Neural progenitor cell (in vitro differentiated cells): ENCODE results near the gene IL17REL. TPM values are rescaled to one million over a fixed set of nuclear protein-coding genes. Genes with fewer than 3 reads are reported as not detected.

Experiments
- DNase-seq: peaks from one replicate; pipeline ENCODE4 v3.0.0-alpha.2; 2016; ENCODE audit warnings: low spot score
- H2AFZ ChIP-seq: fragments of 200-600 bp; sonication (generic); replicated peaks from 2 replicates; pipeline ENCODE4 v1.6.1; 2016; ENCODE audit warnings: antibody characterized with exemption
- H3F3A ChIP-seq: fragments of 200-600 bp; sonication (generic); 2 replicates; pipeline ENCODE4 v1.6.1; 2016; ENCODE audit warnings: antibody characterized with exemption, low read depth
- H3K27ac ChIP-seq: fragments of 200-600 bp; sonication (generic); 2 replicates; pipeline ENCODE4 v1.5.1; 2016; ENCODE audit warnings: mild to moderate bottlenecking
- H3K27me3 ChIP-seq: fragments of 200-600 bp; sonication (generic); 2 replicates; pipeline ENCODE4 v1.6.1; 2016; ENCODE audit warnings: mild to moderate bottlenecking, moderate library complexity
- H3K36me3 ChIP-seq: fragments of 200-600 bp; sonication (generic); 2 replicates; pipeline ENCODE4 v1.5.1; 2016
- H3K4me1 ChIP-seq: fragments of 200-600 bp; sonication (generic); 2 replicates; pipeline ENCODE4 v1.6.1; 2016; ENCODE audit warnings: mixed run types
- H3K4me2 ChIP-seq: fragments of 200-600 bp; sonication (generic); 2 replicates; pipeline ENCODE4 v1.6.1; 2016
- H3K4me3 ChIP-seq: fragments of 200-600 bp; sonication (generic); 2 replicates; pipeline ENCODE4 v1.5.1; 2016
- H3K79me2 ChIP-seq: fragments of 200-600 bp; sonication (generic); 2 replicates; pipeline ENCODE4 v1.6.1; 2016; ENCODE audit warnings: low read depth
- H3K9ac ChIP-seq: fragments of 200-600 bp; sonication (generic); 2 replicates; pipeline ENCODE4 v1.6.1; 2016
- H3K9me3 ChIP-seq: fragments of 200-600 bp; sonication (generic); 2 replicates; pipeline ENCODE4 v1.5.1; 2016; ENCODE audit warnings: low read depth
- H4K20me1 ChIP-seq: fragments of 200-600 bp; sonication (generic); 2 replicates; pipeline ENCODE4 v1.6.1; 2016; ENCODE audit warnings: low read depth
- H3K27ac Mint-ChIP-seq: 3 replicates; pipeline ENCODE4 v1.8.0; 2021; ENCODE audit warnings: mixed read lengths
- H3K27me3 Mint-ChIP-seq: 2 replicates; pipeline ENCODE4 v1.8.0; 2022; ENCODE audit warnings: low read depth, mild to moderate bottlenecking, inconsistent platforms, moderate library complexity, mixed read lengths; ENCODE audit not compliant: insufficient read depth
- H3K36me3 Mint-ChIP-seq: 3 replicates; pipeline ENCODE4 v1.8.0; 2021; ENCODE audit warnings: mixed read lengths
- H3K4me1 Mint-ChIP-seq: 3 replicates; pipeline ENCODE4 v1.8.0; 2021; ENCODE audit warnings: mixed read lengths
- H3K4me3 Mint-ChIP-seq: 3 replicates; pipeline ENCODE4 v1.8.0; 2021; ENCODE audit warnings: mild to moderate bottlenecking, moderate library complexity, mixed read lengths
- H3K9me3 Mint-ChIP-seq: 3 replicates; pipeline ENCODE4 v1.8.0; 2020; ENCODE audit warnings: mixed read lengths
- EZH2 ChIP-seq: fragments of 200-600 bp; sonication (generic); IDR thresholded peaks from 2 replicates; pipeline ENCODE4 v1.6.1; 2017; ENCODE audit warnings: antibody characterized with exemption, mild to moderate bottlenecking, moderate library complexity
- EZH2phosphoT487 ChIP-seq: fragments of 200-600 bp; sonication (generic); IDR thresholded peaks from 2 replicates; pipeline ENCODE4 v1.6.1; 2017; ENCODE audit warnings: antibody characterized with exemption
- total RNA-seq: library from RNA; depleted of rRNA; stranded (reverse); fragments of >200 nt; gene quantifications from 2 replicates; pipeline ENCODE4 v1.2.3, GENCODE V29; 2015; ENCODE audit warnings: low replicate concordance
- TF ChIP-seq, protein P1 (sequence below): fragments of 200-600 bp; sonication (generic); IDR thresholded peaks from 2 replicates; pipeline ENCODE4 v1.5.1; 2017; ENCODE audit warnings: antibody characterized with exemption, mild to moderate bottlenecking

The IL17REL gene
- total RNA-seq, 1 donor from 2014 or later: not detected

DNA sequence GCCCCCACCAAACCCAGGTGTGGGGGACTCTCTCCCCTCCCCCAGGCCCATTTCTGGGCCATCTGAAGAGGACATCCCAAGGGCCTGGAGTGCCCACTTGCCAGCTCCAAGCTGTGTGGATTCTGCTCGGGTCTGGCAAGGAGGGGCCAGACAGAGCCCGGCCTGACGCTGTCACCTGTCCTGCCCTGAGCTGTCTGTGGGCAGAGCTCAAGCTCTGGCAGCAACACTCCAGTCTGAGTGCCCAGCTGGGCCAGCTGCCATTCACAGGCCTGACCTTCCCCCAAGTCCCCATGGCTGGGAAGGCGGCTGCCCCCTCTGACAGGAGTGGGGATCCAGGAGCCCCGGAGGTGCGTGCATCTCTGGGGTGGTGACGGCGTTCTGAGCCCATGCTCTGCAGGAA lies 58.2 kb downstream of the IL17REL start:
- no peak for TF ChIP-seq EZH2
- TF ChIP-seq, protein P1, sequence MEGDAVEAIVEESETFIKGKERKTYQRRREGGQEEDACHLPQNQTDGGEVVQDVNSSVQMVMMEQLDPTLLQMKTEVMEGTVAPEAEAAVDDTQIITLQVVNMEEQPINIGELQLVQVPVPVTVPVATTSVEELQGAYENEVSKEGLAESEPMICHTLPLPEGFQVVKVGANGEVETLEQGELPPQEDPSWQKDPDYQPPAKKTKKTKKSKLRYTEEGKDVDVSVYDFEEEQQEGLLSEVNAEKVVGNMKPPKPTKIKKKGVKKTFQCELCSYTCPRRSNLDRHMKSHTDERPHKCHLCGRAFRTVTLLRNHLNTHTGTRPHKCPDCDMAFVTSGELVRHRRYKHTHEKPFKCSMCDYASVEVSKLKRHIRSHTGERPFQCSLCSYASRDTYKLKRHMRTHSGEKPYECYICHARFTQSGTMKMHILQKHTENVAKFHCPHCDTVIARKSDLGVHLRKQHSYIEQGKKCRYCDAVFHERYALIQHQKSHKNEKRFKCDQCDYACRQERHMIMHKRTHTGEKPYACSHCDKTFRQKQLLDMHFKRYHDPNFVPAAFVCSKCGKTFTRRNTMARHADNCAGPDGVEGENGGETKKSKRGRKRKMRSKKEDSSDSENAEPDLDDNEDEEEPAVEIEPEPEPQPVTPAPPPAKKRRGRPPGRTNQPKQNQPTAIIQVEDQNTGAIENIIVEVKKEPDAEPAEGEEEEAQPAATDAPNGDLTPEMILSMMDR: no peak
- DNase-seq: no peak
- no peaks in the 10 kb centered on the region for H3K36me3 ChIP-seq
- peaks cover 6% of the 10 kb centered on the region for H3K4me1 Mint-ChIP-seq
- peaks cover 3% of the 10 kb centered on the region for H3K4me1 ChIP-seq
- no peak overlapping the region for H3K27ac Mint-ChIP-seq
- H3K9me3 Mint-ChIP-seq: no peaks in the 10 kb centered on the region
- no peak overlapping the region for H3K4me3 Mint-ChIP-seq
- no peaks in the 10 kb centered on the region for H3F3A ChIP-seq
- no peak overlapping the region for H2AFZ ChIP-seq
- no peaks in the 10 kb centered on the region for H4K20me1 ChIP-seq
- no peaks in the 10 kb centered on the region for H3K27me3 ChIP-seq
- H3K79me2 ChIP-seq: no peaks in the 10 kb centered on the region
- no peaks in the 10 kb centered on the region for H3K27me3 Mint-ChIP-seq
- H3K27ac ChIP-seq: no peak overlapping the region
- no peak overlapping the region for H3K4me2 ChIP-seq
- H3K9ac ChIP-seq: no peak overlapping the region
- no peaks in the 10 kb centered on the region for H3K36me3 Mint-ChIP-seq
- no peaks in the 10 kb centered on the region for H3K9me3 ChIP-seq
- H3K4me3 ChIP-seq: no peak overlapping the region

DNA sequence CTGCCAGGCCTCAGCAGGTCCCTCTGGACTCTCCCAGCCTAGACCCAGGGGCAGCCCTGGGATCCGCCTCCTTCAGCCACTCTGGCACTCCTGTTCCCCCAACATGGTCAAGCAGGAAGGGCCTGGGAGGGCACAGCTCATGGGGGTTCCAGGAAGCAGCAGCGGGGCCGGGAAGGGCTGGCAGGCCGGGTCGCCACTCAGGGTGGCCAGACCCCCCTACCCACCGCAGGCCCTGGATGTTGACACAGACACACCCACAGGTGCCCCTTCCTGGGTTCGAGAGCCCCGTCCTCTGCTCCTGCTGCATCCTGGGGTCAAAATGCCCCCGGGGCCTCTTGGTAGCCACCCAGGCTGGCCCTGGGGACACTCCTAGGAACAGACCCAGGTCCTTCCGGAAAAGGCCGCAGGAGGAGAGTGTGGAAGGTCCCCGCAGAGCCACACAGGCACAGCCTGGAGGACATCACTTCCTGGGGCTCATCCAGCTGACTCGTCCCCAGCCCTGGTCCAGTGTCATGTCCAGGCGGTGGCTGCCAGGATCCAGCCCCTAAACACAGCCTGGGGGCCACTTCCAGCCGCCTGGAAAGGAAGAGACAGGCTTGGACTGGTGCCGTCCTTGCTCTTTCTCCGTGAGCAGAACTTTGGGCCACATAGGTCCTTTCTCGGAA lies 58.8 kb downstream of the IL17REL start:
- no peak overlapping the region for H3K4me3 ChIP-seq

DNA sequence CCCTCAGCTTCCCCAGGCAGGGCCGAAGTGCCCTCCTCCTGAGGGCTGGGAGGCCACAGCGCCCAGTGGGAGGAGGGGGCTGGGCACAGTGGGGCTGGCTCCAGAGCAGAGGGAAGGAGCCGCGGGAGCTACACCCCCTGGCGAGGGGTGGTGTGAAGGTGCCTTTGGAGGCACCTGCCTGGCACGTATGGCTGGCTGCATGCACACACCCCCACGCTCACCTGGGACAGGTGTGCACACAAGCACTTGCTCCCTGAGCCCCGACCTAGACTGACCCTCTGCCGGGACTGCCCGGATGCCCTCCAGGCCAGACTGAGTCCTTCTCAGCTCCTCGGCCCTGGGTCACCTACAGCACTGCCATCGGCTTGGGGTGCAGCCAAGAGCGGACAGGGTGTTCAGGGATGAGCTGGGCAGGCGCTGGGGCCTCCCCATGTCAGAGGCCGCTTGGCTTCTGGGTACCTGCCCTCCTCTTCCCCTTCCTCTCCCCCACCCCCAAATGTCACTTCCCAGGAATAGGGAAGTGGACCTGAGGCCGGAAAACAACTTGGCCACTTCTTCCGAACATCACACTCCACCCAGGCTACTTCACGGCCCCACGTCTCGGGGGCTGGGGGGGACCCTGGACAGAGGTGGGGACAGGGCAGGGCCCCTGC lies 59.4 kb downstream of the IL17REL start:
- no peak overlapping the region for H3K9ac ChIP-seq
- Mint-ChIP-seq H3K4me1 (no peaks in the 10 kb centered on the region), H3K9me3 (no peaks in the 10 kb centered on the region), H3K4me3 (no peak overlapping the region), H3K36me3 (no peaks in the 10 kb centered on the region), H3K27ac (no peak overlapping the region), H3K27me3 (no peaks in the 10 kb centered on the region)
- no peak for DNase-seq
- H3K27ac ChIP-seq: no peak overlapping the region
- H4K20me1 ChIP-seq: no peaks in the 10 kb centered on the region
- peaks cover 3% of the 10 kb centered on the region for H3K4me1 ChIP-seq
- H3K27me3 ChIP-seq: no peaks in the 10 kb centered on the region
- H3F3A ChIP-seq: no peaks in the 10 kb centered on the region
- H3K9me3 ChIP-seq: no peaks in the 10 kb centered on the region
- H3K79me2 ChIP-seq: no peaks in the 10 kb centered on the region
- H3K36me3 ChIP-seq: no peaks in the 10 kb centered on the region
- H3K4me2 ChIP-seq: no peak overlapping the region
- no peak overlapping the region for H2AFZ ChIP-seq
- TF ChIP-seq EZH2 (no peak), EZH2phosphoT487 (no peak)
- TF ChIP-seq, protein P1: no peak
- no peak overlapping the region for H3K4me3 ChIP-seq

More for the DNA sequence above, 58.8 kb downstream of the IL17REL start:
- Histone ChIP-seq H2AFZ (no peak overlapping the region), H3K4me2 (no peak overlapping the region), H3K4me1 (peaks cover 3% of the 10 kb centered on the region), H3K9ac (no peak overlapping the region), H3F3A (no peaks in the 10 kb centered on the region), H3K79me2 (no peaks in the 10 kb centered on the region), H3K36me3 (no peaks in the 10 kb centered on the region), H3K27me3 (no peaks in the 10 kb centered on the region), H3K9me3 (no peaks in the 10 kb centered on the region), H3K27ac (no peak overlapping the region), H4K20me1 (no peaks in the 10 kb centered on the region)
- Mint-ChIP-seq H3K27me3 (no peaks in the 10 kb centered on the region), H3K27ac (no peak overlapping the region), H3K4me1 (peaks cover under 1% of the 10 kb centered on the region), H3K36me3 (no peaks in the 10 kb centered on the region), H3K9me3 (no peaks in the 10 kb centered on the region), H3K4me3 (no peak overlapping the region)
- TF ChIP-seq, protein P1: no peak
- no peak for TF ChIP-seq EZH2phosphoT487
- TF ChIP-seq EZH2: no peak
- no peak for DNase-seq
